NCI-H446 (cell line): ENCODE measurements around the gene CPED1.
"Not testable (repeated sequence)": the region's sequence is repeated elsewhere in the genome, so short reads cannot be mapped to it uniquely, and the experiment has no call there.

Source experiments
- DNase-seq, 2 experiments: peaks; one replicate each; lab custom pipeline; 2025; lab: John Stamatoyannopoulos, UW

The CPED1 gene

GRCh38 chr7:120981117-120981516, 7.4 kb upstream of the CPED1 start:
- no peak for DNase-seq

GRCh38 chr7:120981888-120982615, 6.5 kb upstream of the CPED1 start:
- no peak for DNase-seq

- DNase-seq = not testable (repeated sequence)
These were observed 4.9 kb upstream of the CPED1 start for GRCh38 chr7:120983592-120983991.

GRCh38 chr7:120984406-120984805, 4.1 kb upstream of the CPED1 start:
- DNase-seq = no peak

- DNase-seq = no peak
These were observed 3.3 kb upstream of the CPED1 start for GRCh38 chr7:120985130-120985758.

- no peak for DNase-seq
These were observed 2.7 kb upstream of the CPED1 start for GRCh38 chr7:120985839-120986238.

GRCh38 chr7:120986650-120987049, 1.9 kb upstream of the CPED1 start:
- no peak for DNase-seq

- DNase-seq = no peak
These were observed 1.2 kb upstream of the CPED1 start for GRCh38 chr7:120987280-120987679.

- DNase-seq = peak; percentile 76 to 87
These were observed 574 bp upstream of the CPED1 start for GRCh38 chr7:120987683-120988590.

GRCh38 chr7:120989257-120990220, 1.0 kb downstream of the CPED1 start:
- DNase-seq = no peak

- no peak for DNase-seq
These were observed 2.1 kb downstream of the CPED1 start for GRCh38 chr7:120990468-120991118.

GRCh38 chr7:120991161-120991560, 2.6 kb downstream of the CPED1 start:
- DNase-seq = no peak

- DNase-seq = no peak
These were observed 3.1 kb downstream of the CPED1 start for GRCh38 chr7:120991581-120991980.

GRCh38 chr7:120992272-120992964, 3.9 kb downstream of the CPED1 start:
- no peak for DNase-seq

GRCh38 chr7:120992965-120993494, 4.5 kb downstream of the CPED1 start:
- DNase-seq = no peak

GRCh38 chr7:120993553-120994191, 5.2 kb downstream of the CPED1 start:
- DNase-seq = no peak

- no peak for DNase-seq
These were observed 6.2 kb downstream of the CPED1 start for GRCh38 chr7:120994512-120995410.

GRCh38 chr7:120995654-120996053, 7.1 kb downstream of the CPED1 start:
- DNase-seq = no peak
